SK-N-MC (cell line): ENCODE data around the gene PHRF1.

Experiments used
- DNase-seq: peaks from one replicate; pipeline ENCODE4 v3.0.0-alpha.2; 2011; ENCODE audit warnings: low read depth, low spot score
- H3K27ac ChIP-seq: fragments of 200-600 bp; sonication (generic); 2 replicates; pipeline ENCODE4 v1.5.1; 2016; ENCODE audit warnings: mixed run types
- H3K36me3 ChIP-seq: fragments of 200-600 bp; sonication (generic); 2 replicates; pipeline ENCODE4 v1.6.1; 2017; ENCODE audit warnings: antibody characterized with exemption, low read length, mixed read lengths; ENCODE audit not compliant: insufficient read depth
- H3K4me3 ChIP-seq: fragments of 200-600 bp; sonication (generic); 2 replicates; pipeline ENCODE4 v1.5.1; 2016
- H3K9ac ChIP-seq: fragments of 200-600 bp; sonication (generic); 2 replicates; pipeline ENCODE4 v1.8.0; 2017; ENCODE audit warnings: mixed run types, mixed read lengths; ENCODE audit not compliant: insufficient read length
- H3K9me3 ChIP-seq: fragments of 200-600 bp; sonication (generic); 2 replicates; pipeline ENCODE4 v1.6.1; 2017; ENCODE audit warnings: low read depth, mild to moderate bottlenecking, antibody characterized with exemption, low read length, moderate library complexity, mixed read lengths
- EZH2 ChIP-seq: fragments of 200-600 bp; sonication (generic); IDR thresholded peaks from one replicate; pipeline ENCODE4 v1.6.1; 2017; ENCODE audit warnings: antibody characterized with exemption
- FOXP2 ChIP-seq: optimal IDR thresholded peaks from 2 replicates; pipeline ENCODE3; 2011; ENCODE audit warnings: mild to moderate bottlenecking, moderate library complexity; ENCODE audit not compliant: insufficient read depth; ENCODE audit errors: extremely low read length, control extremely low read depth
- POLR2AphosphoS5 ChIP-seq: IDR thresholded peaks from 2 replicates; pipeline ENCODE4 v1.6.1; 2012; ENCODE audit warnings: mild to moderate bottlenecking, low read depth, low read length, borderline replicate concordance

PHRF1 gene, protein sequence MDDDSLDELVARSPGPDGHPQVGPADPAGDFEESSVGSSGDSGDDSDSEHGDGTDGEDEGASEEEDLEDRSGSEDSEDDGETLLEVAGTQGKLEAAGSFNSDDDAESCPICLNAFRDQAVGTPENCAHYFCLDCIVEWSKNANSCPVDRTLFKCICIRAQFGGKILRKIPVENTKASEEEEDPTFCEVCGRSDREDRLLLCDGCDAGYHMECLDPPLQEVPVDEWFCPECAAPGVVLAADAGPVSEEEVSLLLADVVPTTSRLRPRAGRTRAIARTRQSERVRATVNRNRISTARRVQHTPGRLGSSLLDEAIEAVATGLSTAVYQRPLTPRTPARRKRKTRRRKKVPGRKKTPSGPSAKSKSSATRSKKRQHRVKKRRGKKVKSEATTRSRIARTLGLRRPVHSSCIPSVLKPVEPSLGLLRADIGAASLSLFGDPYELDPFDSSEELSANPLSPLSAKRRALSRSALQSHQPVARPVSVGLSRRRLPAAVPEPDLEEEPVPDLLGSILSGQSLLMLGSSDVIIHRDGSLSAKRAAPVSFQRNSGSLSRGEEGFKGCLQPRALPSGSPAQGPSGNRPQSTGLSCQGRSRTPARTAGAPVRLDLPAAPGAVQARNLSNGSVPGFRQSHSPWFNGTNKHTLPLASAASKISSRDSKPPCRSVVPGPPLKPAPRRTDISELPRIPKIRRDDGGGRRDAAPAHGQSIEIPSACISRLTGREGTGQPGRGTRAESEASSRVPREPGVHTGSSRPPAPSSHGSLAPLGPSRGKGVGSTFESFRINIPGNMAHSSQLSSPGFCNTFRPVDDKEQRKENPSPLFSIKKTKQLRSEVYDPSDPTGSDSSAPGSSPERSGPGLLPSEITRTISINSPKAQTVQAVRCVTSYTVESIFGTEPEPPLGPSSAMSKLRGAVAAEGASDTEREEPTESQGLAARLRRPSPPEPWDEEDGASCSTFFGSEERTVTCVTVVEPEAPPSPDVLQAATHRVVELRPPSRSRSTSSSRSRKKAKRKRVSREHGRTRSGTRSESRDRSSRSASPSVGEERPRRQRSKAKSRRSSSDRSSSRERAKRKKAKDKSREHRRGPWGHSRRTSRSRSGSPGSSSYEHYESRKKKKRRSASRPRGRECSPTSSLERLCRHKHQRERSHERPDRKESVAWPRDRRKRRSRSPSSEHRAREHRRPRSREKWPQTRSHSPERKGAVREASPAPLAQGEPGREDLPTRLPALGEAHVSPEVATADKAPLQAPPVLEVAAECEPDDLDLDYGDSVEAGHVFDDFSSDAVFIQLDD (N-terminal part only)

DNA sequence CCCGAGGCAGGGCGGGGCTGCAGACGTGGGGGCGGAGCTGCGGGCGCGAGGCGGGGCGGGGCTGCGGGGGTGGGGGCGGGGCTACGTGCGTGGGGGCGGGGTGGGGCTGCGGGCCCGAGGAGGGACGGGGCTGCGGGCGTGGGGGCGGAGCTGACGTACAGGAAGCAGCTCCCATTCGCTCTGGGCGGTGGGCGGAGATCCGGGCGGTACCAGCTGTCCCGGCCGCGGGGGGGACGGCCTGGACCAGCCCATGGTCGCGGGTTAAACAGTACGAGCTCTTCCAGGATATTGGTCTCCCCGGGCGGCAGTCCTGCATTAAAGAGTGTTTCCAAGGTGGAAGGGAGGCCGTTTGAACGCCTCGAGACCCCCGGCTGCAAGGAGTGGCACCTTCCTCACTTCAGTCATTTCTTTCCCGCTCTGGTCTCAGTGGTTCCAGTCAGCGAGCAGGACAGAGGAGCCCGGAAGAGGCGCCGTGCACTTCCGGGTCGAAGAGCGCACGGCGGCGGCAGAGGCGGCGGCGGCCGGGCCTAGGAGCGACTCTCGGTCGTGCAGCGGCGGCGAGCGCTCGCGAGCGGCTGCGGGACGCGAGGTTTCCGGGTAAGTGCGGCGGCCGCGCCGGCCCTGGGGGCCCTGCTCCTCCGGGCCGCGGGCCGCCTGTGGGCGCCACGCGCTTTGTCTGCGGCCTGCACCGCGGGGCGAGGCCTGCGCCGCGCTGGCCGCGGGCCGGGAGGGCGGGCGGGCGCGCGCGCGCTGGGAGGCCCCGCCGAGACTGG is at the start of gene PHRF1:
Gene PHRF1 (plus strand): TSS at position 475 of the 773 bp plus-strand sequence. CDS start 5,043 bp downstream, outside the sequence.
- no peaks in the 10 kb centered on the region for H3K9me3 ChIP-seq
- H3K27ac ChIP-seq, result peak within 1 kb of the TSS; percentile 100
- peaks cover 2% of the 10 kb centered on the region; the same call in 1 of the 2 replicates for H3K36me3 ChIP-seq
- peak within 1 kb of the TSS; percentile 96 for H3K4me3 ChIP-seq
- H3K9ac ChIP-seq, result peak within 1 kb of the TSS; percentile 100
- DNase-seq, result peak; percentile 83
- TF ChIP-seq EZH2 (no peak), POLR2AphosphoS5 (peak; percentile 81), FOXP2 (no peak)

DNA sequence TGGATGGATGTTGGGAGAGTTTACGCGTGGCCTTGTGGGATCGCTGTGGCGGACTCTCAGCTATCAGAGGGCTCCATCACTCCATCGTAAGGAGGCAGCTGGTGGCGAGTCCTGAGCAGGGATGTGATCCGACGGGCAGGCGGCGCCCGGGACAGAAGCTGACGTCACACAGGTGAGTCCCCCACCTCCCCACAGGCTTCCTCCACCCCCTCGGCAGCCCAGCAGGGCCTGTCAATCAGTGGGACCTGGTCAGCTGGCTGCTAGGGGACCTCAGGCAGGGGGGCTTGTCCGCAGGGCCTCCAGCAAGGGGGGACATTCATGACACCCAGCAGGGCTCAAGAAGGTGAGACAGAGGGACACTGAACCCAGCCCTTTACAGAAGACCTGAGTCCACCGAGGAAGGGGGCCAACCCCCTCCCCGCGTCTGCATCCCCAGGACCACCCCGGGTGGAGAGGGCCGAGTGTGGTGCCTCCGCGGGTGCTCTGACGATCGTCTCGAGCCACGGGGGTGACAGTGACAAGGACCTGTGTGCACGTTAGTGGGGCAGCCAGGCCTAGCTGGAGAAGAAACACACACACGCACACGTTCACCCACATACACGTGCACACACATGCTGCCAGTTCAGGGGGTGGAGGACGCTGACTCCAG is 48.0 kb upstream of the PHRF1 start:
- no peak for TF ChIP-seq FOXP2
- no peak for TF ChIP-seq POLR2AphosphoS5
- TF ChIP-seq EZH2, result no peak
- peaks cover 11% of the 10 kb centered on the region; the same call in 1 of the 2 replicates for H3K36me3 ChIP-seq
- H3K9me3 ChIP-seq, result no peaks in the 10 kb centered on the region
- H3K27ac ChIP-seq, result no peak overlapping the region
- no peak overlapping the region for H3K4me3 ChIP-seq
- DNase-seq, result no peak
- no peak overlapping the region for H3K9ac ChIP-seq

DNA sequence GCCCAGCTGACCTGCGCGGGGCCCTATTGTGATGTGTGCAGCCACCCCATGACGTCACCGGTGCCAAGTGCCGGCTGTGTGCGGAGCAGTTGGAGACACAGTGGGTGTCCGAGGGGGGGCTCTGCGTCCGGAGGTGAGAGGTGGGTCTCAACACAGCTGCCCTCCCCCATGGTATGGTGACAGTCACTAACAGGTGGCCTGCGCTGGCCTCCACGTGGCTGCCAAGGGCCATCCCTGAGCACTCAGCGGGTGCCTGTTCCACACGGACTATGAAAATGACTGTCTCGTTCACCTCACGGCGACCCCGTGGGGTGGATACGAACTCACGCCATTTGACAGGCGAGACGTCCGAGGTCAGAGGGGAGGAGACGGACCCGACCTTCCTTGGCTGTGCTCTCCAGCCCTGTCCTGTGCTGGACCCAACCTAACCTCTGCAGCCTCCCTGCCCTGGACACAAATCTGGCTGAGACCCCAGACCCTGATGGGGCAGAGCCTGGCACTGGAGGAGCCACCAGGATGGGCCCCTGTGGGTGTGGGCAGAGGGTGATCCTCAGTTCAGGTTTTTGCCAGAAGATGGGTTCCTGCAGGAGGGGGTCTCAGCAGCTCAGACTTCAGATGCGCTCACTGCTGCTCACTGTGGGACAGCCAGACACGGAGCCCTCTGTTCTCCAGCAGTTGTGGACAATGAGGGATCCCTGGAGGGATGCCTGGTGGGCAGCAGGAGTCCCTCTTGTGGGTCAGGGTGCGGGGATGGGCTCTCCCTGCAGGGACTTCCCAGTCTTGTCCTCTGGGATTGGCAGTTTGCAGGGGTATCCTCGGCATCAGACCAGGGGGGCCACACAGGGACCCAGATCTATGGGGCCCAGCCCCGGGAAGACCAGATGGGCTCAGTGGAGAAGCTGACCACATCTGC is 47.2 kb upstream of the PHRF1 start:
- no peaks in the 10 kb centered on the region for H3K9me3 ChIP-seq

DNA sequence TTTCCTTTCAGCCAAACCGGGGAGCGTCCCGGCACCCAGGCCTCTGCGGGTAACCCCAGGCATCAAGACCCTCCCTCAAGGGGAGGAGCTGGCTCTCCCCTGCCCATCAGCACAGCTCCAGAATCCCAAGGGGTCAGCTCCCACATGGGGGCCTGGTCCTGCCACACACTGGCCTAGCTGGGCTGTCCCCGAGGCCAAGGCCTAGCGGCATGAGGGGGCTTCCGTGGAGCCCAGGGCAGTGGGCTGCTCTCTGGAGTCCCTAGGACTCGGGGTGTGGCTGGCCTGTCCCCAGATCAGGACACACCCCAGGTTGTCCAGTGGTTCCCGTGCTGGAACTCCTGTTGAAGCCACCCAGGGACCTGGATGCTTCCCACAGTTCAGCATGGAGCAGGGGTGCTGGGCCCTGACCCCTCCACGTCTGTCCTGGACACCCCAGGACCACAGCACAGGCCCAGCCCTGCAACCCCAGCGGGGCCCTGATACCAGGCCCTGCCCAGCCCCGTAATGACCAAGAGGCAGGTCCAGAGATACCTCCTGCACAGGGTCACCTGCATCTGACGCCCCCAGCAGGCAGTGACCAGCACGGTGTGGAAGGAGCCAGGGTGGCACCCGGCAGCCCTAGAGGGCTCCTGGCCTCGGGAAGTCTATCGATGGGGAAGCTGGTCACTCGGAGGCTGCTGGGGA is 46.4 kb upstream of the PHRF1 start:
- no peak overlapping the region for H3K4me3 ChIP-seq
- H3K9me3 ChIP-seq, result no peaks in the 10 kb centered on the region
- no peak for DNase-seq
- peaks cover 16% of the 10 kb centered on the region; the same call in 1 of the 2 replicates for H3K36me3 ChIP-seq
- no peak for TF ChIP-seq FOXP2
- no peak for TF ChIP-seq POLR2AphosphoS5
- TF ChIP-seq EZH2, result no peak
- H3K9ac ChIP-seq, result no peak overlapping the region
- no peak overlapping the region for H3K27ac ChIP-seq

More for the DNA sequence above, 47.2 kb upstream of the PHRF1 start:
- peaks cover 16% of the 10 kb centered on the region; the same call in 1 of the 2 replicates for H3K36me3 ChIP-seq
- TF ChIP-seq EZH2 (no peak), FOXP2 (no peak), POLR2AphosphoS5 (no peak)
- DNase-seq, result no peak
- no peak overlapping the region for H3K9ac ChIP-seq
- no peak overlapping the region for H3K4me3 ChIP-seq
- H3K27ac ChIP-seq, result no peak overlapping the region

DNA sequence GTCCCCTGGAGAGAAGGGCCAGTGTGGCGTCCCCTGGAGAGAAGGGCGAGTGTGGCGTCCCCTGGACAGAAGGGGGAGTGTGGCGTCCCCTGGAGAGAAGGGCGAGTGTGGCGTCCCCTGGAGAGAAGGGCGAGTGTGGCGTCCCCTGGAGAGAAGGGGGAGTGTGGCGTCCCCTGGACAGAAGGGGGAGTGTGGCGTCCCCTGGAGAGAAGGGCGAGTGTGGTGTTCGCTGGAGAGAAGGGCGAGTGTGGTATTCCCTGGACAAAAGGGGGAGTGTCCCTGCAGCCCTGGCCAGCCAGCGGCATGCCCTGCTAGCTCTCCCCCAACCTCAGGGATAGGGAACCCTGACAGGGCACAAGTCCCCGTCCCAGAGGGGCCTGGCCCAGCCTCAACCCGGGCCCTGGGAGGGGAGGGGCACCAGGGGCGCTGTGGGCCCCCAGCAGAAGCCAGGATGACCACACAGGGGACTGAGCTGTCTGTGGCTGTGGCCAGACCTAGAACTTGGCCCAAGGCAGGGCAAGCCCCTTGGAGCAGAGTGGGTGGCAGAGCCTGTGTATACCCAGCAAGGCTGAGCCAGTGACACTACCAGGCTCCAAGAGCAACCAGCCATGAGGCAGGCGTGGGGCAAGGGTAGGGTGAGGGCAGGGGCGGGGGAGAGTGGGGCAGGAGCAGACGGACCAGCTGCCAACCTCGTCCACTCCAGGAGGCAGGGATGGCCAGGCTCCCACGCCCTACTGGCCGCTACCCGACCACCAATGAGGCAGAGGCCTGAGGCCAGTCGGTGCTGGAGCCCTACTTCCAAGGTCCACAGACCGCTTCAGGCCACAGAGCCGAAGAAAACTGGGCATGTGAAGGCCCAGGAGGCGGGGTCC is 45.1 kb upstream of the PHRF1 start:
- H3K36me3 ChIP-seq, result peaks cover 16% of the 10 kb centered on the region; the same call in 1 of the 2 replicates
- no peaks in the 10 kb centered on the region for H3K9me3 ChIP-seq
- TF ChIP-seq EZH2, result no peak
- no peak for TF ChIP-seq FOXP2
- no peak; the same call in 1 of the 2 replicates for TF ChIP-seq POLR2AphosphoS5
- no peak for DNase-seq
- H3K4me3 ChIP-seq, result no peak overlapping the region
- H3K27ac ChIP-seq, result no peak overlapping the region
- H3K9ac ChIP-seq, result no peak overlapping the region
